SK-N-SH (cell line): Measurements from ENCODE around the gene SOX30.

Experiments
- ELF1 ChIP-seq: IDR thresholded peaks from 2 replicates; pipeline ENCODE4 v1.4.0; 2012
- EP300 ChIP-seq, 2 experiments: IDR thresholded peaks; 2 replicates each; pipeline versions ENCODE4 v1.4.0 to v1.6.1; 2012; ENCODE audit warnings: borderline replicate concordance in 1 of 2, low read depth in 1 of 2, low read length in 1 of 2
- FOSL2 ChIP-seq: IDR thresholded peaks from 2 replicates; pipeline ENCODE4 v1.4.0; 2012; ENCODE audit warnings: low read depth, mild to moderate bottlenecking, moderate library complexity, borderline replicate concordance
- FOXM1 ChIP-seq: IDR thresholded peaks from 2 replicates; pipeline ENCODE4 v1.4.0; 2012; ENCODE audit warnings: low read depth, mild to moderate bottlenecking
- GABPA ChIP-seq: IDR thresholded peaks from 2 replicates; pipeline ENCODE4 v1.4.0; 2012; ENCODE audit warnings: low read depth, mild to moderate bottlenecking
- TCF12 ChIP-seq: IDR thresholded peaks from 2 replicates; pipeline ENCODE4 v1.4.0; 2012
- TF ChIP-seq, protein P1 (sequence below): fragments of 200-600 bp; sonication (generic); IDR thresholded peaks from 2 replicates; pipeline ENCODE4 v1.6.1; 2017; ENCODE audit warnings: antibody characterized with exemption, mild to moderate bottlenecking, moderate library complexity
- TF ChIP-seq, protein P2 (sequence below): IDR thresholded peaks from 2 replicates; pipeline ENCODE4; 2012
- TF ChIP-seq, protein P3 (sequence below): IDR thresholded peaks from 2 replicates; pipeline ENCODE4 v1.4.0; 2012; ENCODE audit warnings: low read depth
- TF ChIP-seq, protein P4 (sequence below): IDR thresholded peaks from 2 replicates; pipeline ENCODE4 v1.4.0; 2012; ENCODE audit warnings: low read depth, borderline replicate concordance

DNA sequence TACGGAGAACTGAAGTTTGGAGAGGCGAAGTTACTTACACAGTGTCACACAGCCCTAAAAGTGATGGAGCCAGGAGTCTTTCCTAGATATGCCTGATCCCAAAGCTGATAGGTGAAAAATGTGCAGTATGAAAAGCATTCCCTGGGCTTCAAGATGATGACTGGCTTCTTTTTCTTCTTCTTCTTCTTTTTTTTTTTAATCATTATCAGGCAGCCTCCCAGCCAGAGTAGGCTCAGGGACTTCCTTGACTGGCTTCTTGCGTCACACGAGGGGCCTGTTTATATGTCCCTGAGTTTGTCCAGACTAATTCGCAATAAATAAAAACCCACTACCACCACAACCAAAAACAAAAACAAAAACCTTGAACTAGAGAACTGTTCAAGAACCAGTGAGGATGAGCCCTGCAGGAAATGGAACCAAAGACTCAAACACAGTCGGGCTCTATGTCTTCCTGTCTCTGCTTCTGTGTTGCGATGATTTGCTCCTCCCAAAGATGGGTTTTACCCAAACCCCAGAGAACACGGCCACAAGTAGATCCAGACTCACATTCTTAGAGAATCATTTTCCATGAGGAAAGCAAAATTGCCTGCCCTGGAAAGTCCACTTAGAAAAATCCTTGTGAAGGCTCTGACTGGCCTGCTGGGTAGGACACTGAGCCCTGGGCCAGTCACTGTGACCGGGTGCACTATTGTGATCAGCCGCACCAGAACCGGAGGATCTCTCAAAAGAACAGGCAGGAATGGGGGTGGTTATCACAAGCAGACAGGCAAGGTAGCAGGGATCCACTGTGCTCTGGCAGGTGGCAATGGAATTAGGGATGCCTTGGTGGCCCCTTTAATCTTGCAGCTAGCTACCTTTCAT lies 38.6 kb downstream of the SOX30 start:
- TF ChIP-seq EP300 (IDR thresholded peaks at IDR 0.05; ENCODE audit: borderline replicate concordance in 1 of 2, low read depth in 1 of 2, low read length in 1 of 2) (no peak), FOXM1 (no peak), TCF12 (no peak), ELF1 (no peak), FOSL2 (no peak), GABPA (no peak)
- TF ChIP-seq, protein P1, sequence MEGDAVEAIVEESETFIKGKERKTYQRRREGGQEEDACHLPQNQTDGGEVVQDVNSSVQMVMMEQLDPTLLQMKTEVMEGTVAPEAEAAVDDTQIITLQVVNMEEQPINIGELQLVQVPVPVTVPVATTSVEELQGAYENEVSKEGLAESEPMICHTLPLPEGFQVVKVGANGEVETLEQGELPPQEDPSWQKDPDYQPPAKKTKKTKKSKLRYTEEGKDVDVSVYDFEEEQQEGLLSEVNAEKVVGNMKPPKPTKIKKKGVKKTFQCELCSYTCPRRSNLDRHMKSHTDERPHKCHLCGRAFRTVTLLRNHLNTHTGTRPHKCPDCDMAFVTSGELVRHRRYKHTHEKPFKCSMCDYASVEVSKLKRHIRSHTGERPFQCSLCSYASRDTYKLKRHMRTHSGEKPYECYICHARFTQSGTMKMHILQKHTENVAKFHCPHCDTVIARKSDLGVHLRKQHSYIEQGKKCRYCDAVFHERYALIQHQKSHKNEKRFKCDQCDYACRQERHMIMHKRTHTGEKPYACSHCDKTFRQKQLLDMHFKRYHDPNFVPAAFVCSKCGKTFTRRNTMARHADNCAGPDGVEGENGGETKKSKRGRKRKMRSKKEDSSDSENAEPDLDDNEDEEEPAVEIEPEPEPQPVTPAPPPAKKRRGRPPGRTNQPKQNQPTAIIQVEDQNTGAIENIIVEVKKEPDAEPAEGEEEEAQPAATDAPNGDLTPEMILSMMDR = no peak
- TF ChIP-seq, protein P2, sequence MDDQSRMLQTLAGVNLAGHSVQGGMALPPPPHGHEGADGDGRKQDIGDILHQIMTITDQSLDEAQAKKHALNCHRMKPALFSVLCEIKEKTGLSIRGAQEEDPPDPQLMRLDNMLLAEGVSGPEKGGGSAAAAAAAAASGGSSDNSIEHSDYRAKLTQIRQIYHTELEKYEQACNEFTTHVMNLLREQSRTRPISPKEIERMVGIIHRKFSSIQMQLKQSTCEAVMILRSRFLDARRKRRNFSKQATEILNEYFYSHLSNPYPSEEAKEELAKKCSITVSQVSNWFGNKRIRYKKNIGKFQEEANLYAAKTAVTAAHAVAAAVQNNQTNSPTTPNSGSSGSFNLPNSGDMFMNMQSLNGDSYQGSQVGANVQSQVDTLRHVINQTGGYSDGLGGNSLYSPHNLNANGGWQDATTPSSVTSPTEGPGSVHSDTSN = no peak
- TF ChIP-seq, protein P3, sequence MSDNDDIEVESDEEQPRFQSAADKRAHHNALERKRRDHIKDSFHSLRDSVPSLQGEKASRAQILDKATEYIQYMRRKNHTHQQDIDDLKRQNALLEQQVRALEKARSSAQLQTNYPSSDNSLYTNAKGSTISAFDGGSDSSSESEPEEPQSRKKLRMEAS = no peak
- TF ChIP-seq, protein P4, sequence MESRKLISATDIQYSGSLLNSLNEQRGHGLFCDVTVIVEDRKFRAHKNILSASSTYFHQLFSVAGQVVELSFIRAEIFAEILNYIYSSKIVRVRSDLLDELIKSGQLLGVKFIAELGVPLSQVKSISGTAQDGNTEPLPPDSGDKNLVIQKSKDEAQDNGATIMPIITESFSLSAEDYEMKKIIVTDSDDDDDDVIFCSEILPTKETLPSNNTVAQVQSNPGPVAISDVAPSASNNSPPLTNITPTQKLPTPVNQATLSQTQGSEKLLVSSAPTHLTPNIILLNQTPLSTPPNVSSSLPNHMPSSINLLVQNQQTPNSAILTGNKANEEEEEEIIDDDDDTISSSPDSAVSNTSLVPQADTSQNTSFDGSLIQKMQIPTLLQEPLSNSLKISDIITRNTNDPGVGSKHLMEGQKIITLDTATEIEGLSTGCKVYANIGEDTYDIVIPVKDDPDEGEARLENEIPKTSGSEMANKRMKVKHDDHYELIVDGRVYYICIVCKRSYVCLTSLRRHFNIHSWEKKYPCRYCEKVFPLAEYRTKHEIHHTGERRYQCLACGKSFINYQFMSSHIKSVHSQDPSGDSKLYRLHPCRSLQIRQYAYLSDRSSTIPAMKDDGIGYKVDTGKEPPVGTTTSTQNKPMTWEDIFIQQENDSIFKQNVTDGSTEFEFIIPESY = no peak
